SK-N-SH treated with all-trans-retinoic acid at 6 μM for 48 hours (cell line): ENCODE data around the gene EIF4G2.

ENCODE experiments used
- ATAC-seq: fragments of 200-7000 bp; cut with Tn5 transposase; 3 replicates; pipeline ENCODE4 v1.9.1; 2020; ENCODE audit warnings: mild to moderate bottlenecking, moderate library complexity
- ARNTL ChIP-seq: fragments of 450-650 bp; formaldehyde crosslinking; IDR thresholded peaks from 2 replicates; pipeline ENCODE4 v1.5.0; 2020; ENCODE audit warnings: low read depth, mild to moderate bottlenecking, moderate library complexity, borderline replicate concordance
- BACH2 ChIP-seq: fragments of 250-450 bp; sonication (Bioruptor Pico); IDR thresholded peaks from 2 replicates; pipeline ENCODE4 v1.9.0; 2021; ENCODE audit warnings: mild to moderate bottlenecking, borderline replicate concordance
- CSDC2 ChIP-seq: fragments of 250-450 bp; sonication (Bioruptor Pico); IDR thresholded peaks from 2 replicates; pipeline ENCODE4 v1.5.0; 2020; ENCODE audit warnings: mild to moderate bottlenecking, moderate library complexity
- ESRRG ChIP-seq: fragments of 250-450 bp; sonication (Bioruptor Pico); IDR thresholded peaks from 2 replicates; pipeline ENCODE4 v1.6.1; 2021; ENCODE audit warnings: mild to moderate bottlenecking
- GLIS3 ChIP-seq: fragments of 250-450 bp; sonication (Bioruptor Pico); IDR thresholded peaks from 2 replicates; pipeline ENCODE4 v1.5.0; 2020; ENCODE audit warnings: mild to moderate bottlenecking, moderate library complexity
- OSR1 ChIP-seq: fragments of 250-450 bp; sonication (Bioruptor Pico); IDR thresholded peaks from 2 replicates; pipeline ENCODE4 v1.8.0; 2022; ENCODE audit warnings: moderate library complexity, mild to moderate bottlenecking, inconsistent platforms
- PPARA ChIP-seq: fragments of 250-450 bp; sonication (Bioruptor Pico); IDR thresholded peaks from 2 replicates; pipeline ENCODE4 v1.5.0; 2020; ENCODE audit warnings: mild to moderate bottlenecking, borderline replicate concordance
- RARB ChIP-seq: fragments of 250-450 bp; sonication (Bioruptor Pico); IDR thresholded peaks from 2 replicates; pipeline ENCODE4 v1.8.0; 2021; ENCODE audit warnings: mild to moderate bottlenecking, moderate library complexity
- SNAI2 ChIP-seq: fragments of 250-450 bp; sonication (Bioruptor Pico); IDR thresholded peaks from 2 replicates; pipeline ENCODE4 v1.5.0; 2020; ENCODE audit warnings: mild to moderate bottlenecking, moderate library complexity
- TOX ChIP-seq: fragments of 250-450 bp; sonication (Bioruptor Pico); IDR thresholded peaks from 2 replicates; pipeline ENCODE4 v1.8.0; 2021; ENCODE audit warnings: mild to moderate bottlenecking, moderate library complexity, borderline replicate concordance
- ZC3H10 ChIP-seq: fragments of 250-450 bp; sonication (Bioruptor Pico); IDR thresholded peaks from 2 replicates; pipeline ENCODE4 v1.5.1; 2021; ENCODE audit warnings: mild to moderate bottlenecking, moderate library complexity
- ZFP3 ChIP-seq: fragments of 250-450 bp; sonication (Bioruptor Pico); IDR thresholded peaks from 2 replicates; pipeline ENCODE4 v1.5.0; 2020; ENCODE audit warnings: mild to moderate bottlenecking, moderate library complexity
- ZFP30 ChIP-seq: fragments of 450-650 bp; formaldehyde crosslinking; IDR thresholded peaks from 2 replicates; pipeline ENCODE4 v1.5.0; 2022; ENCODE audit warnings: mild to moderate bottlenecking, moderate library complexity
- ZNF565 ChIP-seq: fragments of 450-650 bp; formaldehyde crosslinking; conservative IDR thresholded peaks from 2 replicates; pipeline ENCODE4 v1.5.0; 2020; ENCODE audit warnings: low read depth, mild to moderate bottlenecking, moderate library complexity
- ZNF70 ChIP-seq: fragments of 450-650 bp; formaldehyde crosslinking; IDR thresholded peaks from 2 replicates; pipeline ENCODE4 v1.5.0; 2020; ENCODE audit warnings: mild to moderate bottlenecking, moderate library complexity
- ZNF8 ChIP-seq: fragments of 450-650 bp; formaldehyde crosslinking; IDR thresholded peaks from 2 replicates; pipeline ENCODE4 v1.5.0; 2020; ENCODE audit warnings: mild to moderate bottlenecking, moderate library complexity
- TF ChIP-seq, protein P1 (sequence below): fragments of 250-450 bp; sonication (Bioruptor Pico); IDR thresholded peaks from 2 replicates; pipeline ENCODE4 v1.8.0; 2020; ENCODE audit warnings: mild to moderate bottlenecking, moderate library complexity, borderline replicate concordance
- TF ChIP-seq, protein P2 (sequence below): fragments of 250-450 bp; sonication (Bioruptor Pico); IDR thresholded peaks from 2 replicates; pipeline ENCODE4 v1.5.1; 2021; ENCODE audit warnings: mild to moderate bottlenecking, moderate library complexity
- TF ChIP-seq, protein P3 (sequence below): fragments of 250-450 bp; sonication (Bioruptor Pico); IDR thresholded peaks from 2 replicates; pipeline ENCODE4 v1.5.0; 2020; ENCODE audit warnings: mild to moderate bottlenecking, moderate library complexity
- TF ChIP-seq, protein P4 (sequence below): fragments of 250-450 bp; sonication (Bioruptor Pico); IDR thresholded peaks from 2 replicates; pipeline ENCODE4 v1.8.0; 2021; ENCODE audit warnings: low read depth, mild to moderate bottlenecking, moderate library complexity, borderline replicate concordance

The EIF4G2 gene

DNA sequence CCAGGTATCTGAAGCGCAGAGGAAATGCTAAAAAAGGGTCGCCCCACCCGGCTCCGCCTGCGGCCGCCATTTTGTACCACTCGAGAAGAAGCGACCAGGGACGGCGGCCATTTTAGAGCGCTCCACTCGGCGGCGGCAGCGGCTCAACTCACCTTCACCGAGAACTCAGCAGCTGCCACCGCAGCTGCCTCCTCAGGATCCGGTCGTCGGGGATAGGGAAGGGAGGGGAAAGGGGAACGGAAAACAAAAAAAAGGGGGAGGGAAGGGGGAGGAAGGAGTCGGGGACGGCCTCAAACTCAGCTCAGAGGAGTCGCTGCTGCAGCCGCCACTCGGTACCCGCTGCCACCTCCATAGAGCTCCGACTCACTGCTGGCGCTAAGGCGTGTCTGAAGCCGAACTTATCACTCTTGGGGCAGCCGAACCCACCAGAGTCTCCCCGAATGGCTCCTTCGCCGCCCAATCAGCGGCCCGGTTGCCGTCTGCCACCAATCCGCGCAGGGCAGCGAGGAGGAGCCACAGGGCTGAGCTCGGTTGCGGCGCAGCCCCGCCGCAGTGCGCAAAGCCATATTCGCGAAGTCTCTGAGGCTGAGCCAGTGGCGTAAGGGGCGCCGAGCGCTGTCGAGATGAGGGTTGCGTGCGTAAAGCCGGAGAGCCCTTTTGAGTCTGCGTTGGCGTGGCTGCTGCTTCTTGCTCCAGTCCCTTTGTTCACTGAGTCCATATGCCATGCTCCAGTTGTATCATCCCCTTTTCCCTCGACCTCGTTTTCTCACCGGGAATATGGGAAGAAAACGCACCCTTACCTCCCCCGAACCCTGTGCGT, at the start of gene EIF4G2:
Gene EIF4G2 (minus strand): TSS at position 374 of the 820 bp plus-strand sequence.
- TF ChIP-seq, protein P1, sequence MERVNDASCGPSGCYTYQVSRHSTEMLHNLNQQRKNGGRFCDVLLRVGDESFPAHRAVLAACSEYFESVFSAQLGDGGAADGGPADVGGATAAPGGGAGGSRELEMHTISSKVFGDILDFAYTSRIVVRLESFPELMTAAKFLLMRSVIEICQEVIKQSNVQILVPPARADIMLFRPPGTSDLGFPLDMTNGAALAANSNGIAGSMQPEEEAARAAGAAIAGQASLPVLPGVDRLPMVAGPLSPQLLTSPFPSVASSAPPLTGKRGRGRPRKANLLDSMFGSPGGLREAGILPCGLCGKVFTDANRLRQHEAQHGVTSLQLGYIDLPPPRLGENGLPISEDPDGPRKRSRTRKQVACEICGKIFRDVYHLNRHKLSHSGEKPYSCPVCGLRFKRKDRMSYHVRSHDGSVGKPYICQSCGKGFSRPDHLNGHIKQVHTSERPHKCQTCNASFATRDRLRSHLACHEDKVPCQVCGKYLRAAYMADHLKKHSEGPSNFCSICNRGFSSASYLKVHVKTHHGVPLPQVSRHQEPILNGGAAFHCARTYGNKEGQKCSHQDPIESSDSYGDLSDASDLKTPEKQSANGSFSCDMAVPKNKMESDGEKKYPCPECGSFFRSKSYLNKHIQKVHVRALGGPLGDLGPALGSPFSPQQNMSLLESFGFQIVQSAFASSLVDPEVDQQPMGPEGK (CRISPR knock-in tag): peak; percentile 59; the same call in 1 of the 2 replicates
- no peak for TF ChIP-seq SNAI2 (CRISPR knock-in tag)
- no peak for TF ChIP-seq CSDC2 (CRISPR knock-in tag)
- TF ChIP-seq GLIS3 (CRISPR knock-in tag): 0 out of 2 replicates have a peak, but pooled peaks have one; percentile 37
- TF ChIP-seq, protein P2, sequence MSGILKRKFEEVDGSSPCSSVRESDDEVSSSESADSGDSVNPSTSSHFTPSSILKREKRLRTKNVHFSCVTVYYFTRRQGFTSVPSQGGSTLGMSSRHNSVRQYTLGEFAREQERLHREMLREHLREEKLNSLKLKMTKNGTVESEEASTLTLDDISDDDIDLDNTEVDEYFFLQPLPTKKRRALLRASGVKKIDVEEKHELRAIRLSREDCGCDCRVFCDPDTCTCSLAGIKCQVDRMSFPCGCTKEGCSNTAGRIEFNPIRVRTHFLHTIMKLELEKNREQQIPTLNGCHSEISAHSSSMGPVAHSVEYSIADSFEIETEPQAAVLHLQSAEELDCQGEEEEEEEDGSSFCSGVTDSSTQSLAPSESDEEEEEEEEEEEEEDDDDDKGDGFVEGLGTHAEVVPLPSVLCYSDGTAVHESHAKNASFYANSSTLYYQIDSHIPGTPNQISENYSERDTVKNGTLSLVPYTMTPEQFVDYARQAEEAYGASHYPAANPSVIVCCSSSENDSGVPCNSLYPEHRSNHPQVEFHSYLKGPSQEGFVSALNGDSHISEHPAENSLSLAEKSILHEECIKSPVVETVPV: peak; percentile 65; the same call in 1 of the 2 replicates
- TF ChIP-seq ZNF8 (CRISPR knock-in tag): no peak; the same call in 1 of the 2 replicates
- TF ChIP-seq, protein P3, sequence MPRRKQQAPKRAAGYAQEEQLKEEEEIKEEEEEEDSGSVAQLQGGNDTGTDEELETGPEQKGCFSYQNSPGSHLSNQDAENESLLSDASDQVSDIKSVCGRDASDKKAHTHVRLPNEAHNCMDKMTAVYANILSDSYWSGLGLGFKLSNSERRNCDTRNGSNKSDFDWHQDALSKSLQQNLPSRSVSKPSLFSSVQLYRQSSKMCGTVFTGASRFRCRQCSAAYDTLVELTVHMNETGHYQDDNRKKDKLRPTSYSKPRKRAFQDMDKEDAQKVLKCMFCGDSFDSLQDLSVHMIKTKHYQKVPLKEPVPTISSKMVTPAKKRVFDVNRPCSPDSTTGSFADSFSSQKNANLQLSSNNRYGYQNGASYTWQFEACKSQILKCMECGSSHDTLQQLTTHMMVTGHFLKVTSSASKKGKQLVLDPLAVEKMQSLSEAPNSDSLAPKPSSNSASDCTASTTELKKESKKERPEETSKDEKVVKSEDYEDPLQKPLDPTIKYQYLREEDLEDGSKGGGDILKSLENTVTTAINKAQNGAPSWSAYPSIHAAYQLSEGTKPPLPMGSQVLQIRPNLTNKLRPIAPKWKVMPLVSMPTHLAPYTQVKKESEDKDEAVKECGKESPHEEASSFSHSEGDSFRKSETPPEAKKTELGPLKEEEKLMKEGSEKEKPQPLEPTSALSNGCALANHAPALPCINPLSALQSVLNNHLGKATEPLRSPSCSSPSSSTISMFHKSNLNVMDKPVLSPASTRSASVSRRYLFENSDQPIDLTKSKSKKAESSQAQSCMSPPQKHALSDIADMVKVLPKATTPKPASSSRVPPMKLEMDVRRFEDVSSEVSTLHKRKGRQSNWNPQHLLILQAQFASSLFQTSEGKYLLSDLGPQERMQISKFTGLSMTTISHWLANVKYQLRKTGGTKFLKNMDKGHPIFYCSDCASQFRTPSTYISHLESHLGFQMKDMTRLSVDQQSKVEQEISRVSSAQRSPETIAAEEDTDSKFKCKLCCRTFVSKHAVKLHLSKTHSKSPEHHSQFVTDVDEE: peak; percentile 22; the same call in 1 of the 2 replicates
- no peak; the same call in 1 of the 2 replicates for TF ChIP-seq TOX (CRISPR knock-in tag)
- no peak for TF ChIP-seq ZNF565
- TF ChIP-seq, protein P4, sequence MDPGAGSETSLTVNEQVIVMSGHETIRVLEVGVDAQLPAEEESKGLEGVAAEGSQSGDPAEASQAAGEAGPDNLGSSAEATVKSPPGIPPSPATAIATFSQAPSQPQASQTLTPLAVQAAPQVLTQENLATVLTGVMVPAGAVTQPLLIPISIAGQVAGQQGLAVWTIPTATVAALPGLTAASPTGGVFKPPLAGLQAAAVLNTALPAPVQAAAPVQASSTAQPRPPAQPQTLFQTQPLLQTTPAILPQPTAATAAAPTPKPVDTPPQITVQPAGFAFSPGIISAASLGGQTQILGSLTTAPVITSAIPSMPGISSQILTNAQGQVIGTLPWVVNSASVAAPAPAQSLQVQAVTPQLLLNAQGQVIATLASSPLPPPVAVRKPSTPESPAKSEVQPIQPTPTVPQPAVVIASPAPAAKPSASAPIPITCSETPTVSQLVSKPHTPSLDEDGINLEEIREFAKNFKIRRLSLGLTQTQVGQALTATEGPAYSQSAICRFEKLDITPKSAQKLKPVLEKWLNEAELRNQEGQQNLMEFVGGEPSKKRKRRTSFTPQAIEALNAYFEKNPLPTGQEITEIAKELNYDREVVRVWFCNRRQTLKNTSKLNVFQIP: peak; percentile 90
- no peak for TF ChIP-seq ESRRG (CRISPR knock-in tag)
- no peak for TF ChIP-seq OSR1
- ATAC-seq: peak; percentile 97

DNA sequence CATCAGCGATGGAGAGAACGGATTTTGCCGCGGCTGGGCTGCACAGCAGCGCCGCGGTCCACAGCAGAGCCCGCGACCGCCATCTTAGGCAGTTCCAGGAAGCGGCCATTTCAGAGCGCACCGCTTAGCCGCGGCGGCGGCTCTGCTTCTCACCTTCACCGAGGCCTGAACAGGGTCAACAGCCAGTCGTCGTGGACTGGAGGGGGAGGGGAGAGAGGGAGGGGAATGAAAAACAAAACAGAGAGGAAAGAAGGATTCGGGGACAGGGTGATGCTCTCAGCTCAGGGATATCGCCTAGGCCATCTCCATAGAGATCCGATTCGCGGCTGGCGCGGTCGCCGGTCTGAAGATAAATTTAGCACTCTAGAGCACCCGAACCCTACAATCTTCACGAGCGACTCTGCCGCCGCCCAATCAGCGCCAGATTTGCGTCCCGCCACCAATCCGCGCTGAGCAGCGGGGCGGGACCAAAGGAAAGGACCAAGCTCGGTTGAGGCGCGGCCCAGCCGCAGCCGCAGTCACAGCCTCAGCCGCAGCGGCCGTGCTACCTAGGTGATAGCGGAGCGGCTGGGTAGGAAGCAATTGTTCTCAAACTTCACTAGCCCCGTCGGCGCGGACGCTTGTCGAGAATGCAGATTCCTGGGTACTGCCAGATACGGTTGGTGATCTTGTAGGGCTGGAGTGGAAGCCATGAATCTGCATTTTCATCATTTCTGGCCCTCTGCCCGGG, 49.1 kb upstream of the EIF4G2 start, which contains the start of gene ZBED5:
Gene ZBED5 (minus strand): TSS at position 345 of the 730 bp plus-strand sequence. CDS start 3,108 bp downstream, outside the sequence.
- peak; percentile 95 for ATAC-seq
- TF ChIP-seq, protein P2: no peak
- TF ChIP-seq ZC3H10: no peak
- no peak for TF ChIP-seq PPARA (CRISPR knock-in tag)
- no peak for TF ChIP-seq SNAI2 (CRISPR knock-in tag)
- TF ChIP-seq, protein P3: no peak
- no peak for TF ChIP-seq BACH2
- TF ChIP-seq, protein P1 (CRISPR knock-in tag): no peak
- no peak for TF ChIP-seq ZFP30
- peak; percentile 42; the same call in 1 of the 2 replicates for TF ChIP-seq ZFP3 (CRISPR knock-in tag)
- TF ChIP-seq RARB (CRISPR knock-in tag): peak; percentile 65; the same call in 1 of the 2 replicates
- no peak for TF ChIP-seq ARNTL (CRISPR knock-in tag)
- TF ChIP-seq GLIS3 (CRISPR knock-in tag): no peak
- TF ChIP-seq ZNF70: no peak
- TF ChIP-seq, protein P4: 0 out of 2 replicates have a peak, but pooled peaks have one; percentile 45
- no peak; the same call in 1 of the 2 replicates for TF ChIP-seq ZNF565
- 0 out of 2 replicates have a peak, but pooled peaks have one; percentile 36 for TF ChIP-seq CSDC2 (CRISPR knock-in tag)
